Heart right ventricle (tissue), 16 donors: ENCODE results near the gene CD207. TPM values are rescaled to one million over a fixed set of nuclear protein-coding genes. Genes with fewer than 3 reads are reported as not detected.

Experiments used
- ATAC-seq, 8 donors: fragments of 200-7000 bp; cut with Tn5 transposase; one replicate each; pipeline ENCODE4 v1.9.1; 2020; ENCODE audit warnings: mild to moderate bottlenecking in 8 of 8, moderate library complexity in 8 of 8, moderate number of reproducible peaks in 1 of 8
- DNase-seq, 2 donors: peaks; one replicate each; pipeline ENCODE4 v3.0.0-alpha.2; 2020
- H3K27ac ChIP-seq, 10 donors: fragments of 200-600 bp; sonication (generic) in 2 of 10; one replicate each; pipeline versions ENCODE4 v1.5.0 to v1.8.0; 2020 to 2022; ENCODE audit warnings: mild to moderate bottlenecking in 3 of 10
- H3K27me3 ChIP-seq, 7 donors: fragments of 200-600 bp; one replicate each; pipeline ENCODE4 v1.8.0; 2021 to 2022; ENCODE audit warnings: mild to moderate bottlenecking in 2 of 7
- H3K36me3 ChIP-seq, 9 donors: fragments of 200-600 bp; sonication (generic) in 1 of 9; one replicate each; pipeline versions ENCODE4 v1.5.0 to v1.8.0; 2020 to 2022; ENCODE audit warnings: mild to moderate bottlenecking in 2 of 9
- H3K4me1 ChIP-seq, 9 donors: fragments of 200-600 bp; sonication (generic) in 1 of 9; one replicate each; pipeline versions ENCODE4 v1.5.0 to v1.8.0; 2020 to 2022; ENCODE audit warnings: mild to moderate bottlenecking in 4 of 9
- H3K4me3 ChIP-seq, 10 donors: fragments of 200-600 bp; sonication (generic) in 2 of 10; one replicate each; pipeline versions ENCODE4 v1.5.0 to v1.8.0; 2020 to 2022; ENCODE audit warnings: mild to moderate bottlenecking in 7 of 10, moderate library complexity in 2 of 10
- H3K9me3 ChIP-seq, 11 donors: fragments of 200-600 bp in 10 of 11; sonication (generic) in 2 of 11; one replicate each; pipeline versions ENCODE4 v1.5.0 to v1.8.0; 2013 to 2022; ENCODE audit warnings: mild to moderate bottlenecking in 2 of 11, control low read depth in 1 of 11, moderate library complexity in 1 of 11
- CTCF ChIP-seq, 9 donors: fragments of 200-600 bp; sonication (generic) in 2 of 9; IDR thresholded peaks; one replicate each; pipeline versions ENCODE4 v1.5.0 to v1.8.0; 2021 to 2022; ENCODE audit warnings: antibody characterized with exemption in 9 of 9, mild to moderate bottlenecking in 5 of 9, moderate library complexity in 1 of 9
- WGBS, 2 donors: extraction: QIAGEN DNeasy Blood & Tissue Kit; methylation state at CpG; one replicate each; pipeline ENCODE4 v1.1.7; 2013; ENCODE audit warnings: inconsistent platforms in 1 of 2; 5-methylcytosine and 5-hydroxymethylcytosine counted together
- intact Hi-C, 10 donors: fragments of 100-400 bp; cut with DNase I; formaldehyde crosslinking; loops; one replicate each; pipeline versions ENCODE4 v1.11.1 to v1.14.2; 2022
- polyA plus RNA-seq, 2 donors: library from polyadenylated mRNA; stranded (reverse); fragments of 200-250 nt; gene quantifications; one replicate each; pipeline ENCODE4 v1.2.3, GENCODE V29; 2013
- total RNA-seq, 10 donors: library from RNA; stranded (reverse); fragmentation: NEBNext Ultra II Directional in 3 of 10; extraction: Animal tissue kit (Norgen Biotek cat#: 25700) in 3 of 10; gene quantifications; one replicate each; pipeline versions ENCODE4 v1.2.1 to v1.2.4, GENCODE V29; 2021 to 2023
- donor health status: Arrhythmogenic right ventricular cardiomyopathy.
- donor health status: ischemic (EF 13 %, LVEDD 7.1; RV severe dilation, severe dysfunction).
- donor health status: healthy with polysubstance abuse.
- donor health status: DM: no; HTN: yes; CAD: no.
- donor health status: DM: no; HTN: no; CAD: no.
- donor health status: ischemic (EF 25% LVEDD 6.9; RV normal size, moderate dysfunction).
- donor health status: ischemic (EF 25% LVEDD 5.7; RV mildly dilated, moderate dysfunction).
- donor health status: healthy.
- donor health status: DM: yes; HTN: yes; CAD: no.
- donor health status: Ischemic cardiomyopathy.
- donor health status: ischemic (EF 35%, LVEDD 5.7; RV mildly dilated, moderate dysfunction).
- donor health status: nonischemic (EF 11% LVEDD 7.7; RV severe dilation, severe dysfunction).
- donor health status: DM: yes; HTN: yes; CAD: no.
- donor health status: PGD.
- donor health status: ischemic (EF 29% LVEDD 5.4; RV normal size, mild dysfunction).
- donor health status: nonischemic (EF 23%, LVEDD 6.1; RV moderate dilation, normal function).

The CD207 gene
- total and polyA plus RNA-seq, 12 donors = 0.03 to 1.1 (median 0.38) TPM; not detected in 5

GRCh38 chr2:70807102-70807827 lies 28.4 kb downstream of the CD207 start:
- no peak overlapping the region for H3K27ac ChIP-seq
- WGBS, 2 donors = 85 to 94% methylated on average over 6 of the region's 6 CpGs
- H3K4me3 ChIP-seq = no peak overlapping the region
- no peaks in the 10 kb centered on the region for H3K4me1 ChIP-seq
- DNase-seq = no peak
- H3K9me3 ChIP-seq = peaks cover 0 to 5% (median 0%) of the 10 kb centered on the region in 11 donors
- no peaks in the 10 kb centered on the region for H3K36me3 ChIP-seq
- intact Hi-C loops = no loop called here
- no peak for TF ChIP-seq CTCF (IDR thresholded peaks at IDR 0.05)
- H3K27me3 ChIP-seq = peaks cover 0 to 25% (median 0%) of the 10 kb centered on the region in 7 donors
- no peak for ATAC-seq

GRCh38 chr2:70806620-70807019 lies 29.0 kb downstream of the CD207 start:
- WGBS, 2 donors = 69 to 74% methylated on average over 6 of the region's 6 CpGs
- Histone ChIP-seq H3K27me3 (peaks cover 0 to 25% (median 0%) of the 10 kb centered on the region in 7 donors), H3K4me3 (no peak overlapping the region), H3K27ac (no peak overlapping the region), H3K9me3 (peaks cover 0 to 5% (median 0%) of the 10 kb centered on the region in 11 donors), H3K4me1 (no peaks in the 10 kb centered on the region), H3K36me3 (no peaks in the 10 kb centered on the region)
- no peak for ATAC-seq
- intact Hi-C loops = no loop called here
- DNase-seq = no peak
- TF ChIP-seq CTCF (IDR thresholded peaks at IDR 0.05) = no peak

- intact Hi-C loops = no loop called here
- no peak overlapping the region for H3K4me3 ChIP-seq
- H3K36me3 ChIP-seq = no peaks in the 10 kb centered on the region
- ATAC-seq = no peak
- no peak for TF ChIP-seq CTCF (IDR thresholded peaks at IDR 0.05)
- H3K27ac ChIP-seq = no peak overlapping the region
- H3K27me3 ChIP-seq = peaks cover 0 to 25% (median 0%) of the 10 kb centered on the region in 7 donors
- 56 to 70% methylated on average over 5 of the region's 5 CpGs for WGBS, 2 donors
- DNase-seq = no peak
- peaks cover 0 to 5% (median 0%) of the 10 kb centered on the region in 11 donors for H3K9me3 ChIP-seq
- no peaks in the 10 kb centered on the region for H3K4me1 ChIP-seq
Measured at GRCh38 chr2:70806013-70806412, 29.6 kb downstream of the CD207 start.

- Histone ChIP-seq H3K36me3 (no peaks in the 10 kb centered on the region), H3K27me3 (peaks cover 0 to 15% (median 0%) of the 10 kb centered on the region in 7 donors), H3K9me3 (peaks cover 0 to 20% (median 0%) of the 10 kb centered on the region in 11 donors), H3K4me3 (no peak overlapping the region), H3K4me1 (peaks cover 0 to 4% (median 0%) of the 10 kb centered on the region in 9 donors), H3K27ac (no peak overlapping the region)
- intact Hi-C loops = no loop called here
- ATAC-seq (no peak), DNase-seq (no peak)
- TF ChIP-seq CTCF (IDR thresholded peaks at IDR 0.05) = no peak
- WGBS, 2 donors = 74 to 75% methylated on average over 10 of the region's 10 CpGs
Measured at GRCh38 chr2:70801607-70802263, 33.9 kb downstream of the CD207 start.
